Measurements from ENCODE around the gene SPANXN5.
"Not testable (repeated sequence)": the region's sequence is repeated elsewhere in the genome, so short reads cannot be mapped to it uniquely, and the experiment has no call there.

Gene SPANXN5, protein sequence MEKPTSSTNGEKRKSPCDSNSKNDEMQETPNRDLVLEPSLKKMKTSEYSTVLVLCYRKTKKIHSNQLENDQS

DNA sequence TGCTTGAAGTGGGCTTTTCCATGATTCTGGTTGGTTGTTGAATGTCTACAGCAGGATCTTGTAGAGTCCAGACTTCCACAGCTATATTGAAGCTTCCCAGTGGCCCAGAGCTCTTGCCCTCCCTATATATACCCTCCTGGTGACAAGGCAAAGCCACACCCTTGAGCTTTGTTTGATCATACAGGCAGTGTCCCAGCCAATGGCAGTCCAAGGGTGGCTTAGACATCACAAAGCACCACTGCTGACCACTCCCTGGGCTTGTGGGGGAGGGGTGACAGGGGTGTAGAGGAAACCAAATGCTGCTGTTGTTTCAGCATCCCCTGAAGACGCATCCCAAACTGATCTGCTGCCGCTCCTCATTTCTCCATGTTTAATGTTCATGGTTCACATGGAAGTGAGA is at the start of gene SPANXN5:
TSS of gene SPANXN5 (minus strand) at position 101 of the 400 bp plus-strand sequence. CDS start at position 22, 79 bp downstream.
- not testable (repeated sequence) for DNase-seq (ENCODE audit: low read depth in 2 of 2)

DNA sequence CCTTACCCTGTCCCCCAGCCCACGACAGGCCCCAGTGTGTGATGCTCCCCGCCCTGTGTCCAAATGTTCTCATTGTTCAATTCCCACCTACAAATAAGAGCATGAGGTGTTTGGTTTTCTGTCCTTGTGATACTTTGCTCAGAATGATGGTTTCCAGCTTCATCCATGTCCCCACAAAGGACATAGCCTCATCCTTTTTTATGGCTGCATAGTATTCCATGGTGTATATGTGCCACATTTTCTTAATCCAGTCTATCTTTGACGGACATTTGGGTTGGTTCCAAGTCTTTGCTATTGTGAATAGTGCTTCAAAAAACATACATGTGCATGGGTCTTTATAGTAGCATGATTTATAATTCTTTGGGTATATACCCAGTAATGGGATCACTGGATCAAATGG is 46.4 kb upstream of the SPANXN5 start:
- DNase-seq (ENCODE audit: low read depth in 2 of 2), result not testable (repeated sequence)

DNA sequence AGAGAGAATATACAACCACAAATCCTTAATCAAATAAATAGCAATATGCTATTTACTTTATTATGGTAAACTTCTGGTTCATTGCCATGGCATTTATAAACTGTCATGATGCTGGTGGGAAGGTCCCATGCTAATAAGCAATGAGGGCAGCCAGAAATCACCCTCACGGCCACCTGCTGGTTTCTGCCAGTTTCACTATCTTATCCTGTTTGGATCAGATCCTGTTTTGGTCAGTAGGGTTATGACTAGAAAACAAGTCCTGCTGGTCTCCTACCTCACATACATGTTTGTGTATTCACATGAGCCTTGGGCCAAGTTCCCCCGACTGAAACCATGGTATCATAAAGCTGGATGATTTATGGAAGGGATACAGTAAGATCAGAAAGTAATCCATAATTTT is 41.9 kb upstream of the SPANXN5 start:
- no peak for DNase-seq (ENCODE audit: low read depth in 2 of 2)

DNA sequence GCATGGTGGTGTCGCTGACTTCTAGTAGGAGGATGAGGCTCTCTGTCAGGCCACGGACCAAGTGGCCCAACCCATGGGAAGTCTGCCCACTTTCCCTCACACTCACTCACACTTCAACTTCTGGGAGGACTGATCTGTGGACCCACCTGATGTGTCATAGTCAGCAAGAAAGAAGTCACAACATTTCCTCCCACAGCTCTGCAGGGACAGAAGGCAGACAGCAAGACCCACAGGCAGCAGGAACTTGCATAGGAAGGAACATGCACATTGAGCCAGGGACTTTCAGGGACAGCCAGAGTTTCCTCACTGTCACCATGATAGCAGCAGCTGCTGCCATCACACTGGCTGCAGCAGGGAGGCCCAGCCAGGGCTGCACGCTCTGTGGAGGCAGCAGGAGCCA is 33.3 kb upstream of the SPANXN5 start:
- DNase-seq (ENCODE audit: low read depth in 2 of 2), result no peak

DNA sequence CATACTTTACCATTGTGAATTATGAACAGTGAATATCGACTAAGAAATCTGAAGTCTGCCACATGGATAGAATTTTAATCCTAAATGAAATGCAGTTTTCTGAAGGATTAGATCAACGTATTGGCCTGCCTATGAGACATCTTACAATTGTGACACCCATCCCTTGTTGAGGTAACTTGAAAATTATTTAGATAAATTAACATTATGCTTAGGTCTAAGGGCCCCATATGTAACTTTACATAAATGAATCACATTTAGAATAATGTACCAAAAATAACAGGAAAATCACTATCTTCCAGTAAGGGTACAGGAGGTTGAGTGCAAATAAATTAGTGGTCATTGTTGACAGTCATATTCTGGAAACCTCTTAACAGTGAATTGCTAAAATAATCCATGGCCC is 27.4 kb upstream of the SPANXN5 start:
- no peak for DNase-seq (ENCODE audit: low read depth in 2 of 2)

DNA sequence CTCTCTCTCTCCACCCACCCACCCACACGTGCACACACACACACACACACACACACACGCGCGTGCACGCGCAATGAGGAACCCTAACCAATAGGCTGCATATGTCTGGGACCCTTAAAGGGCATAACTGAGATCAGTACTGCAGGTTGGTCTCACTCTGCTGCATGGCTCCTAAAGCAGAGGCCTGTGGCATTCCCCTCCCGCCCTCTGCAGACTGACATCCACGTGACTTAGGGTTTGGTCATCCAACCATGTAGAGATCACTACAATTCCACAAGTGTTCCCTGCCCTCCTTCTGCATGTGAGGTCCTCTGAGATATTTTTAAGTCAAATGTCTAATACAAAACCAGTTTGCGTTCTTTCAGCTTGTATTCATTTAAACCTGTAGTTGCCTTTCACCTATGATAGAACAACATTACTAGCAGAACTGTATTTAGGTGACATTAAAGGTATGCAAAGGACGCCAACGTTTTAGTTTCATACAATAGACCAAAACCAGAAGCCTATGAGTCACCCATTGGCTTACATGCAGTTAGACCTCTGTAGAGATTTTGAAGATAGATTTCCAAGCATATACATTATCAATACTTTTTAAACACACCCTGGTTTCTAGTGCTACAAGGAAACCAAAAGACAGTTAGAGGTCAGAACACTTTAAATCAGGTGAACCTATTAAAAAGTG is 24.0 kb upstream of the SPANXN5 start:
- DNase-seq (ENCODE audit: low read depth in 2 of 2), result no peak

DNA sequence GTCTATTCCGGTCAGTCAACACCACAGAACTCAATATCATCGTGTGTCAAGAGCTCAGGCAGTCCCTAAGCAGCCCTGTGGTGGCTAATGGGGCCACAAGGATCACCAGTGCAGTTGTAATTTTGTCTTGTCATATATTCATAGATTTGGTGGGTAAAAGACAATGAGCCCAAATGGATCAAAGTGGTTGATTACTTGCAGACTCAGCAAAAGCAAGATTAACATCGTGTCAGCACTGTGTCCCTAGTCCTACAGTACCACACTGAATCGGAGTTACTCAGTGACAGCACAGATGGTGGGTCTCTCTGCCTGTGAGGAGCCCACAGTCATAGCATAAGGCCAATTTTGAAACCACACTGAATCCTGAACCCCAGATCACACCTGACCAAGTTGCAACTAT is 22.6 kb upstream of the SPANXN5 start:
- no peak for DNase-seq (ENCODE audit: low read depth in 2 of 2)

DNA sequence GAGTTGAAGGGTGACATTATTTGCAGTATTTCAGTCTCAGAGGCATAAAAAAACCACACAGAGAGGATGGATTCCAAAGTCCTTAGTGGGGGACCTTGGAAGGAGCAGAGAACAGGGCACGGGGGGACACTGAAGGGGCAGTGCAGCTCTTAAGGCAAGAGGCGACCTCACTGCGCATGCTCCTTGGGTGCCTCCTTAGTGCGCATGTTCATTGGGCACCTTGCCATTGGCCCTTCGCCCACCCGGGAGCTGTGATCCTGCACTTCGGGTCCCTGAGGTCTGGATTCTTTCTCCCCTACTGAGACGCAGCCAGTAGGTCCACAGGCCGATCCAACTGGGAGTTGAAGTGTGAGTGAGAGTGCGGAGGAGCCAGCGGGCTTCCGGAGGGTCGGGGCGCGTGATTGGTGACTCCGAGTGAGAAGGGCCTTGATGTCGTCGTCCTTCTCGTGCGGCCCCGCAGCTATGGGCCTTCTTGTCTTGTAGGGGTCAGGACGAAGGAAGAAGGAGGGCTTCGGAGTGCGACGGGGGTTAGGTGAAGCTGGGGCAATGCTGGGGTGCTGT is 13.9 kb upstream of the SPANXN5 start, which contains the start of gene XAGE5:
TSS of gene XAGE5 (plus strand) at position 223 of the 561 bp plus-strand sequence. CDS start 1,280 bp downstream, outside the sequence.
- DNase-seq (ENCODE audit: low read depth in 2 of 2), result no peak

DNA sequence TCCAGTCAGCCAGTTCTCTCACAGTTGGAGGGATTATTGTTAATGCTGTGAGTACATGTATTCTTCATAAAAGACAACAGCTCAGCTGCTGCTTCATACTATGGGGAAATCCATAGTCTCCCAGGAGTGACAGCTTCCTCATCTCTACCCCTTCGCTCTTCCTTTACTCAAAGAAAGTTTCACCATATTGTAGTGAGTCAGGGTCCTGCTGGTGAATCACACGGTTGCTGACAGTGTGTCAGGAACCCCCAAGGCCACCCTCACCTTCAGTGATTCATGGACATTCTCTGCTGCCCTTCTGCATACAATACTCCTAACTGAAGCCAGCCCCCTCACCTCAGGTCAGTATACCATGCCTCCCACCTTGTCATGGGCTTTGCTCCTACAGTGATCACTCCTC is 7.6 kb upstream of the SPANXN5 start:
- DNase-seq (ENCODE audit: low read depth in 2 of 2), result not testable (repeated sequence)

DNA sequence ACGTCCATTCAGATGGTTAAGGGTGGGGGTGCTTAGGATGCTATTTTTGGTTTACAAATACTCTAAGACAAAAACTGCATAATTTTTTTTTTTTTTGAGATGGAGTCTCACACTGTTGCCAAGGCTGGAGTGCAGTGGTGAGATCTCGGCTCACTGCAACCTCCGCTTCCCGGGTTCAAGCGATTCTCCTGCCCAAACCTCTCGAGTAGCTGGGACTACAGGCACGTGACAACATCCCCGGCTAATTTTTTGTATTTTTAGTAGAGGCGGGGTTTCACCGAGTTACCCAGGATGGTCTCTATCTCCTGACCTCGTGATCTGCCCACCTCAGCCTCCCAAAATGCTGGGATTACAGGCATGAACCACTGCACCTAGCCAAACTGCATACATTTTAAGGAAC is 23.7 kb downstream of the SPANXN5 start:
- not testable (repeated sequence) for DNase-seq (ENCODE audit: low read depth in 2 of 2)

DNA sequence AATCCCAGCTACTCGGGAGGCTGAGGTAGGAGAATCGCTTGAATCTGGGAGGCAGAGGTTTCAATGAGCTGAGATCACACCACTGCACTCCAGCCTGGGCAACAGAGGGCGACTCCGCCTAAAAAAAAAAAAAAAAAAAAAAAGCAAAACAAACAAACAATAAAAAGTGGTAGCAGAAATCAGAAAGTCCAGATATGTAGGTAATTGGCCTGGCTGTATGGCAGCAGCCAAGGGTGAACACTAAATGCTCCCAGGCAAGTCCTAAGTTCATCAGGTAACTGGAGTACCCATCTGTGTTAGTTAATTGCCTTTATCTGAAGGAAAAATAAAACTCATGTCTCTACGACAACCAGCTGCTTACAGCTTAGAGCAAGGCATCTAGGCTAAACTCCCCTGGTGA is 31.2 kb downstream of the SPANXN5 start:
- DNase-seq (ENCODE audit: low read depth in 2 of 2), result not testable (repeated sequence)

DNA sequence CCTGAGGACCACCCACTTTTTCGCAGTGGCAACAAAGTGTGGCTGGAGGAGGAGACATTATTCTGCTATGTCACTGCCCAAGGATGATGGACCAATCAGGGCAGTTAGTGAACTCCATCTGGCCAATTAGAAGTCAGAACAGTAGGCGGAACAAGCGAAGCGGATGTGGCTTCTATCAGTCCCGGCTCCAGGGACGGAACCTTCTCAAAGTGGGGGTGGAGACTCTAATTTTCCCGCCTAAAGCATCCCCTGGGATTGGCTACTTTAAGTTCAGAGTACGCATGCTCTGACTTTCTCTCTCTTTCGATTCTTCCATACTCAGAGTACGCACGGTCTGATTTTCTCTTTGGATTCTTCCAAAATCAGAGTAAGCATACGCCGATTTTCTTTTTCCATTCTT is 46.3 kb downstream of the SPANXN5 start, which contains the start of gene SSX2B:
TSS of gene SSX2B (plus strand) at position 301 of the 400 bp plus-strand sequence. CDS start 1,429 bp downstream, outside the sequence.
- DNase-seq (ENCODE audit: low read depth in 2 of 2), result not testable (repeated sequence)
